ENCODE measurements around the gene LRP1.

- TF ChIP-seq, protein P1, sequence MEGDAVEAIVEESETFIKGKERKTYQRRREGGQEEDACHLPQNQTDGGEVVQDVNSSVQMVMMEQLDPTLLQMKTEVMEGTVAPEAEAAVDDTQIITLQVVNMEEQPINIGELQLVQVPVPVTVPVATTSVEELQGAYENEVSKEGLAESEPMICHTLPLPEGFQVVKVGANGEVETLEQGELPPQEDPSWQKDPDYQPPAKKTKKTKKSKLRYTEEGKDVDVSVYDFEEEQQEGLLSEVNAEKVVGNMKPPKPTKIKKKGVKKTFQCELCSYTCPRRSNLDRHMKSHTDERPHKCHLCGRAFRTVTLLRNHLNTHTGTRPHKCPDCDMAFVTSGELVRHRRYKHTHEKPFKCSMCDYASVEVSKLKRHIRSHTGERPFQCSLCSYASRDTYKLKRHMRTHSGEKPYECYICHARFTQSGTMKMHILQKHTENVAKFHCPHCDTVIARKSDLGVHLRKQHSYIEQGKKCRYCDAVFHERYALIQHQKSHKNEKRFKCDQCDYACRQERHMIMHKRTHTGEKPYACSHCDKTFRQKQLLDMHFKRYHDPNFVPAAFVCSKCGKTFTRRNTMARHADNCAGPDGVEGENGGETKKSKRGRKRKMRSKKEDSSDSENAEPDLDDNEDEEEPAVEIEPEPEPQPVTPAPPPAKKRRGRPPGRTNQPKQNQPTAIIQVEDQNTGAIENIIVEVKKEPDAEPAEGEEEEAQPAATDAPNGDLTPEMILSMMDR (conservative IDR thresholded peaks at IDR 0.05; ENCODE audit: low read length) = no peak
- TF ChIP-seq EZH2phosphoT487 (IDR thresholded peaks at IDR 0.05; ENCODE audit: borderline replicate concordance) = no peak
Observed at GRCh38 chr12:57143454-57143853, 15.2 kb downstream of the LRP1 start.

Data from Loucy (cell line).